ENCODE results near the gene ADNP.
"Not testable (repeated sequence)": the region's sequence is repeated elsewhere in the genome, so short reads cannot be mapped to it uniquely, and the experiment has no call there.

The ADNP gene

GRCh38 chr20:50900261-50900660, 31.0 kb downstream of the ADNP start:
- no peak for DNase-seq

- DNase-seq = peak; percentile 49
Observed at GRCh38 chr20:50898475-50898874, 32.8 kb downstream of the ADNP start.

GRCh38 chr20:50895111-50895830, 36.0 kb downstream of the ADNP start:
- DNase-seq = no peak

- no peak for DNase-seq
Observed at GRCh38 chr20:50893620-50894019, 37.6 kb downstream of the ADNP start.

- no peak for DNase-seq
Observed at GRCh38 chr20:50892394-50892793, 38.8 kb downstream of the ADNP start.

- no peak for DNase-seq
Observed at GRCh38 chr20:50891138-50891537, 40.1 kb downstream of the ADNP start.

GRCh38 chr20:50887576-50887975, 43.7 kb downstream of the ADNP start:
- no peak for DNase-seq

- DNase-seq = no peak
Observed at GRCh38 chr20:50886184-50886790, 45.0 kb downstream of the ADNP start.

- DNase-seq = no peak
Observed at GRCh38 chr20:50885781-50886180, 45.5 kb downstream of the ADNP start.

GRCh38 chr20:50885068-50885467, 46.2 kb downstream of the ADNP start:
- DNase-seq = no peak

- DNase-seq = no peak
Observed at GRCh38 chr20:50883856-50884255, 47.4 kb downstream of the ADNP start.

GRCh38 chr20:50881759-50882424, 49.3 kb downstream of the ADNP start:
- DNase-seq = not testable (repeated sequence)

GRCh38 chr20:50879649-50880550, 51.3 kb downstream of the ADNP start:
- no peak for DNase-seq

GRCh38 chr20:50877232-50877743, 53.9 kb downstream of the ADNP start:
- DNase-seq = no peak

- DNase-seq = no peak
Observed at GRCh38 chr20:50876816-50877215, 54.4 kb downstream of the ADNP start.

GRCh38 chr20:50876063-50876685, 55.1 kb downstream of the ADNP start:
- no peak for DNase-seq

GRCh38 chr20:50874758-50875665, 56.2 kb downstream of the ADNP start:
- DNase-seq = no peak

- DNase-seq = no peak
Observed at GRCh38 chr20:50874111-50874757, 57.0 kb downstream of the ADNP start.

GRCh38 chr20:50873585-50873984, 57.7 kb downstream of the ADNP start:
- no peak for DNase-seq

Measured in fibroblast of skin of scalp (primary cell).